ENCODE results near the gene PRR22. TPM values are rescaled to one million over a fixed set of nuclear protein-coding genes. Genes with fewer than 3 reads are reported as not detected.
"Not testable (repeated sequence)": the region's sequence is repeated elsewhere in the genome, so short reads cannot be mapped to it uniquely, and the experiment has no call there.

Gene PRR22
- total and polyA plus RNA-seq, 3 experiments from 2014 or later = 0.15 to 8.6 (median 8.2) TPM

GRCh38 chr19:5787409-5788182 is 3.0 kb upstream of the PRR22 start:
- peak overlapping the region in 1 of 7 donors; percentile 70 for H3K4me3 Mint-ChIP-seq
- Histone ChIP-seq H3K4me3 (ENCODE audit: low read length) (no peak overlapping the region), H3K27me3 (ENCODE audit: insufficient read depth, low read length, poor library complexity, severe bottlenecking) (no peaks in the 10 kb centered on the region), H3K27ac (ENCODE audit: low read depth, low read length) (no peak overlapping the region), H3K9me3 (ENCODE audit: low read length) (no peaks in the 10 kb centered on the region), H3K36me3 (ENCODE audit: insufficient read depth, low read length) (peaks cover 26% of the 10 kb centered on the region), H3K4me1 (ENCODE audit: insufficient read depth, low read length) (peaks cover 14% of the 10 kb centered on the region)
- H3K36me3 Mint-ChIP-seq = peaks cover 7 to 58% (median 12%) of the 10 kb centered on the region in 3 donors
- peaks cover 0 to 3% (median 0%) of the 10 kb centered on the region in 5 donors for H3K9me3 Mint-ChIP-seq
- H3K27ac Mint-ChIP-seq = no peak overlapping the region
- no peak for DNase-seq
- peaks cover 0 to 2% of the 10 kb centered on the region in 2 donors for H3K27me3 Mint-ChIP-seq
- CTCF ChIA-PET = interaction anchor here (0.8 to 1.5 kb wide), 2 partner anchors 16 to 68 kb away, joined by 3 to 4 read pairs; partner anchors contain the start of gene LONP1
- peaks cover 16 to 18% (median 17%) of the 10 kb centered on the region in 3 donors for H3K4me1 Mint-ChIP-seq
- POLR2A ChIA-PET = no interaction called here

- Histone ChIP-seq H3K9me3 (ENCODE audit: low read length) (no peaks in the 10 kb centered on the region), H3K4me3 (ENCODE audit: low read length) (no peak overlapping the region), H3K27ac (ENCODE audit: low read depth, low read length) (no peak overlapping the region), H3K36me3 (ENCODE audit: insufficient read depth, low read length) (peaks cover 26% of the 10 kb centered on the region), H3K27me3 (ENCODE audit: insufficient read depth, low read length, poor library complexity, severe bottlenecking) (no peaks in the 10 kb centered on the region), H3K4me1 (ENCODE audit: insufficient read depth, low read length) (peaks cover 14% of the 10 kb centered on the region)
- Mint-ChIP-seq H3K9me3 (peaks cover 0 to 3% (median 0%) of the 10 kb centered on the region in 5 donors), H3K36me3 (peaks cover 7 to 58% (median 12%) of the 10 kb centered on the region in 3 donors), H3K4me3 (no peak overlapping the region), H3K27ac (peak overlapping the region in 1 of 8 donors; percentile 94), H3K4me1 (peaks cover 16 to 18% (median 17%) of the 10 kb centered on the region in 3 donors), H3K27me3 (peaks cover 0 to 2% of the 10 kb centered on the region in 2 donors)
- ChIA-PET CTCF (no interaction called here), POLR2A (no interaction called here)
- no peak for DNase-seq
These were observed 2.3 kb upstream of the PRR22 start for GRCh38 chr19:5786593-5787408.

- Histone ChIP-seq H3K4me1 (ENCODE audit: insufficient read depth, low read length) (peaks cover 8% of the 10 kb centered on the region), H3K9me3 (ENCODE audit: low read length) (no peaks in the 10 kb centered on the region), H3K27ac (ENCODE audit: low read depth, low read length) (no peak overlapping the region), H3K4me3 (ENCODE audit: low read length) (no peak overlapping the region), H3K36me3 (ENCODE audit: insufficient read depth, low read length) (peaks cover 26% of the 10 kb centered on the region), H3K27me3 (ENCODE audit: insufficient read depth, low read length, poor library complexity, severe bottlenecking) (no peaks in the 10 kb centered on the region)
- Mint-ChIP-seq H3K36me3 (peaks cover 6 to 51% (median 11%) of the 10 kb centered on the region in 3 donors), H3K4me3 (no peak overlapping the region), H3K9me3 (no peaks in the 10 kb centered on the region), H3K27me3 (no peaks in the 10 kb centered on the region), H3K4me1 (peaks cover 9% of the 10 kb centered on the region in 3 donors), H3K27ac (no peak overlapping the region)
- DNase-seq = no peak
- ChIA-PET POLR2A (no interaction called here), CTCF (no interaction called here)
These were observed 877 bp upstream of the PRR22 start for GRCh38 chr19:5785423-5785822.

GRCh38 chr19:5782945-5783919 is 1.3 kb downstream of the PRR22 start:
- Histone ChIP-seq H3K9me3 (ENCODE audit: low read length) (no peaks in the 10 kb centered on the region), H3K27ac (ENCODE audit: low read depth, low read length) (no peak overlapping the region), H3K27me3 (ENCODE audit: insufficient read depth, low read length, poor library complexity, severe bottlenecking) (no peaks in the 10 kb centered on the region), H3K4me1 (ENCODE audit: insufficient read depth, low read length) (no peaks in the 10 kb centered on the region), H3K4me3 (ENCODE audit: low read length) (no peak overlapping the region), H3K36me3 (ENCODE audit: insufficient read depth, low read length) (peaks cover 17% of the 10 kb centered on the region)
- ChIA-PET POLR2A (no interaction called here), CTCF (no interaction called here)
- H3K36me3 Mint-ChIP-seq = peaks cover 2 to 34% (median 4%) of the 10 kb centered on the region in 3 donors
- H3K27me3 Mint-ChIP-seq = no peaks in the 10 kb centered on the region
- H3K4me1 Mint-ChIP-seq = peaks cover 0 to under 1% (median 0%) of the 10 kb centered on the region in 3 donors
- no peak overlapping the region for H3K4me3 Mint-ChIP-seq
- no peak overlapping the region for H3K27ac Mint-ChIP-seq
- DNase-seq = no peak
- no peaks in the 10 kb centered on the region for H3K9me3 Mint-ChIP-seq

DNA sequence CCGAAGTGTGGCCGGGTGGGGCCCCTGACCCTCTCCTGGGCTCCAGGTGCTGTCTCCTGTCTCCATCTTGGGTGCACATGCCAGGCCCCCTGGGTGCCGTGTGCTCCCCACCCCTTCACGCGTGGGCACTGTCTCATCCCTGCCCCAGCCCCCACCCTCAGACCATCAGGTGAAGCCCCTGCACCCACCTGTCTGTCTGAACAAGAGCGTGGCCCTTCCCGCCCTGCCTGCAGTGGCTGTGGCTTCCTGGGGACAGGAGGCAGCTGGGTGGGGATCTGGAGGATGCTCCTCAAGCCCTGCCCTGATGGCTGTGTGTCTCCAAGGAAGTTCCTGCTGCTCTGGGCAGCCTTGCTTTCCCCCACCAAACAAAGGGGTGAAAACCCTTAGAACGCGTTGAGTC is 2.2 kb downstream of the PRR22 start:
- Mint-ChIP-seq H3K36me3 (peaks cover 0 to 28% (median 2%) of the 10 kb centered on the region in 3 donors), H3K9me3 (no peaks in the 10 kb centered on the region), H3K4me3 (no peak overlapping the region), H3K27me3 (no peaks in the 10 kb centered on the region), H3K4me1 (no peaks in the 10 kb centered on the region), H3K27ac (no peak overlapping the region)
- peaks cover 10% of the 10 kb centered on the region for H3K36me3 ChIP-seq (ENCODE audit: insufficient read depth, low read length)
- DNase-seq = no peak
- H3K27me3 ChIP-seq (ENCODE audit: insufficient read depth, low read length, poor library complexity, severe bottlenecking) = no peaks in the 10 kb centered on the region
- H3K9me3 ChIP-seq (ENCODE audit: low read length) = no peaks in the 10 kb centered on the region
- no peaks in the 10 kb centered on the region for H3K4me1 ChIP-seq (ENCODE audit: insufficient read depth, low read length)
- H3K27ac ChIP-seq (ENCODE audit: low read depth, low read length) = no peak overlapping the region
- no peak overlapping the region for H3K4me3 ChIP-seq (ENCODE audit: low read length)
- ChIA-PET CTCF (no interaction called here), POLR2A (no interaction called here)

DNA sequence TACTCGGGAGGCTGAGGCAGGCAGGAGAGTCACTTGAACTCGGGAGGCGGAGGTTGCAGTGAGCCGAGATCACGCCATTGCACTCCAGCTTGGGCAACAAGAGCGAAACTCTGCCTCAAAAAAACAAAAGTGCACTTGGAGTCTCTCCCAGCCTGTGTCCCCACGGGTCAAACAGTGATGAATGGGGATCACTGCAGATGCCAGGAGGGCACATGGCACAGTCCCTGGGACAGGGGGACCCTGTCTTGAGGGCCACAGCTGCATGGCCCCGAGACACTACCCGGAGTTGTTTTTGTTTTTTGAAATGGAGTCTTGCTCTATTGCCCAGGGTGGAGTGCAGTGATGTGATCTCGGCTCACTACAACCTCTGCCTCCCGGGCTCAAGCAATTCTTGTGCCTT is 3.6 kb downstream of the PRR22 start:
- H3K9me3 ChIP-seq (ENCODE audit: low read length); H3K4me3 Mint-ChIP-seq; H3K36me3 ChIP-seq (ENCODE audit: insufficient read depth, low read length); H3K4me1 ChIP-seq (ENCODE audit: insufficient read depth, low read length); H3K4me3 ChIP-seq (ENCODE audit: low read length); H3K9me3 Mint-ChIP-seq; H3K4me1 Mint-ChIP-seq; H3K27ac ChIP-seq (ENCODE audit: low read depth, low read length); H3K27me3 ChIP-seq (ENCODE audit: insufficient read depth, low read length, poor library complexity, severe bottlenecking); POLR2A ChIA-PET; CTCF ChIA-PET; H3K27me3 Mint-ChIP-seq; DNase-seq; H3K27ac Mint-ChIP-seq: not testable (repeated sequence)
- H3K36me3 Mint-ChIP-seq = peaks cover 0 to 17% (median 2%) of the 10 kb centered on the region in 3 donors

DNA sequence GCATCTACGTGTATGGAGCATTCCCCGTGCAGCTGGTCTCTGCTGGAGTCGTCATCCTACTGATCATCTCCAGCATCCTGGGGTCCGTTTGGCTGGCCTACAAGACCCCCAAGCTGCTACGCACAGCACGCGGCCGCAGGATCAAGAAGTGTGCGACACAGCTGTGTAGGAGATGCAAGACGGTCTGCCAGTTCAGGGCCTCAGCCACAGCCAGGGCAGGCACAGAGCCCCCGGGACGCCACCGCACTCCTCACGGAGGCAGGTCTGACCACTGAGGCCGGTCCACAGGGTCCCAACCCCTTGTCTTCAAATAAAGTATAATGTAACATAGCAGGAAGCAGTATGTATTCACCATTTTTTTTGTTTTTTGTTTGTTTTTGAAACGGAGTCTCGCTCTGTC is 6.1 kb downstream of the PRR22 start:
- peaks cover 0 to 3% of the 10 kb centered on the region in 2 donors for H3K27me3 Mint-ChIP-seq
- Histone ChIP-seq H3K9me3 (ENCODE audit: low read length) (no peaks in the 10 kb centered on the region), H3K4me3 (ENCODE audit: low read length) (no peak overlapping the region), H3K36me3 (ENCODE audit: insufficient read depth, low read length) (no peaks in the 10 kb centered on the region), H3K4me1 (ENCODE audit: insufficient read depth, low read length) (no peaks in the 10 kb centered on the region), H3K27me3 (ENCODE audit: insufficient read depth, low read length, poor library complexity, severe bottlenecking) (no peaks in the 10 kb centered on the region), H3K27ac (ENCODE audit: low read depth, low read length) (no peak overlapping the region)
- H3K27ac Mint-ChIP-seq = no peak overlapping the region
- no peaks in the 10 kb centered on the region for H3K4me1 Mint-ChIP-seq
- CTCF ChIA-PET = no interaction called here
- POLR2A ChIA-PET = no interaction called here
- no peak overlapping the region for H3K4me3 Mint-ChIP-seq
- no peaks in the 10 kb centered on the region for H3K9me3 Mint-ChIP-seq
- DNase-seq = no peak
- no peaks in the 10 kb centered on the region for H3K36me3 Mint-ChIP-seq
